ENCODE results near the gene REPIN1.
A peak's percentile ranks its signal among the peaks of the same experiment; 100 is the strongest.

The REPIN1 gene

DNA sequence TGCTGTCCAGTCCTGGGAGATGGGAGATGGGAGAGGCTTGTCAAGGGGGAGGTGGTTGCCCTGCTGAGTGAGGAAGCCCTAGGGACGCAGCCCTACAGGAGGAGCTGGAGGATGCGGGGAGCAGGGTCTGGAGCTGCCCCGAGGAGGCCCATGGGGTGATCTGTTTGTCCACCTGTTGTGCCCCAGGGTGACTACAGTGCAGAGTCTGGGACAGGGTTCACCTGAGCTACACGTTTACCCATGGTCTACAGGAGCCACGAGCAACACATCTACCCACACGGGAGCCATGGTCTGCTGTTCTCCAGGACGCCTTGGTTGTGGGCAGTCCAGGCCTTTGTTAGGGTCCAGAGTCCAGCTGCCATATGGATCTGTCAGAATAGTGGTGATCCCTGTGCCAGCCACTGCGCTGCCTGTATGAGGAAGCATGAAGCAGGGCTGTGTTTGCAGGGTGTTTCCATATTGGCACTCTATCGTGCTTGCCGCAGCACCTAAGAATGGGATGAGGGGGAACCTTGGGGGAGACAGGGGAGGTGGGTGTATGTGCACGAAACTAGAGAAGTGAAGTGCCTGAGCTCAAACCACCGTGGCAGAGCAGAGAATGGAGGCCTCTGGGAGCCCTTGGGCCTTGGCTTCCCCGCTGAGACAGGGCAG is 34.2 kb downstream of the REPIN1 start:
- Histone ChIP-seq H3K36me3 (replicated peaks) (no peaks in the 10 kb centered on the region), H3K9me3 (no peaks in the 10 kb centered on the region), H3K4me1 (peaks cover 11% of the 10 kb centered on the region), H3K4me3 (no peak overlapping the region), H3K27me3 (ENCODE audit: low read depth) (no peaks in the 10 kb centered on the region)
- DNase-seq (ENCODE audit: low spot score in 2 of 2): no peak
- in situ Hi-C loops (cut with MboI; ENCODE audit: low sequenced_read_pairs): loop anchor here (25.0 kb wide), 1 partner anchor 115 kb away; no protein-coding TSS in a partner anchor

DNA sequence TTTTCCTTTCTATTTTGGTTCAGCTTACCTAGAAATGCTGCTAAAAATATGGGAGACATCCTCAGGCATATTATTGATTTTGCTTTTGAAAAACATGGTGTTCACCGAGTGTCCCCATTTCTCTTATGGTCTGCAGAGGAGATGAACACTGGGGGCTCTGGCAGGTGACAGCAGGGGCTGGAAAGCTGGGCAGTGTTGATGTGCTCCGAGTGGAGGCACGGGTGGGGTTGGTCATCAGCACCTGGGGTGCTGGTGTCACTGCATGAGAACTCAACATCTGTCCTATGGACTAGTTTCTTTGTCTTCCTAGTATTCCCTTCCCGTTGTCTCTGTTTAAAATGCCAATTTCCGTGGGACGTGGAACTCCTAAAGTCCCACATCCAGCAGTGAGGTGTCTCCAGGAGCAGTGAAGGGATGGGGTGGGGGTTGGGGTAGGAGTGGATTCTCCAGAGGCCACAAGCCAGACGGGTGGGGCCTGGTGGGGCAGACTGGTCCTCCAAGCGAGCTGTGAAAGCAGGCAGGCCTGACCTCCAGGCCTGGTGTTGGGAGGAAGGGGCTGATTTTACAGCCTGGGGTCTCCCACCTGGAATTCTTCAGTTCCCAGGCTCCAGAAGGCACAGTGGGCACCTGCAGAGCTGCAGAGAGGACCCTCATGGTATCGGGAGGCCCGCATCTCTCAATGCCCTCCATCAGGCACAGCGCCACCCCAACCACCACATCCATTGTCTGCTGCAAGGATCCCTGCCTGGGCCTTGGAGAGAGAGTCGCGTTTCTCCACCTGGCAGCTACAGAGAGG is 35.0 kb downstream of the REPIN1 start:
- H3K4me3 ChIP-seq: no peak overlapping the region
- in situ Hi-C loops (cut with MboI; ENCODE audit: low sequenced_read_pairs): loop anchor here (25.0 kb wide), 1 partner anchor 116 kb away; no protein-coding TSS in a partner anchor
- peaks cover 11% of the 10 kb centered on the region for H3K4me1 ChIP-seq

DNA sequence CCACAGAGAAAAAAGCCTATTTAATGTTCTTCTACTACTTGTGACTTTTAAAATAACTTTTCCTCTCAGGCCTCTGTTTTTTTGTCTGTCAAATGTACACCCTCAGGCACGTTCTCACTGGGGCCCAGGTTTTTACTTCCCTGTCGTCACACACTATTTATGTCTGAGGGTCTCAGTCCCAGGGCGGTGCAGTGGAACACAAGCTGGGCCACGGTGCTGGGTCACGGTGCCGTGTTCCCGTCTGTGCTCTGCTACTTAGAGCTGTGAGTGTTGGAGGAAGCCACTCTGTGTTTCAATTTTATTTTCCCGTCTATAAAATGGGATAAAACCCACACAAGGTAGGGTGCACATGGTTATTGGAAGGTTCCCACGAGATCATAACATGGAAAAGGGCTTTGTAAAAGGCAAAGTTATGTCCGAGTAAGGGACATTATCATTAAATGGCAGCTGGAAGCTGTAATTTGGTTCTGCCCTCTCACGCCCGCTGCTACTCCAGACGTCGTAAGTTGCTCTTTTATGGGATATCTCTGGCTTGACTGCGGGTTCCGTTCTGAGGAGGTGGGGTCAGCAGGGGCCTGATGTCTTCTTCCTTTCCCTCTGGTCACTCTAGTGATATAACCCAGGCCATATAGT is 35.7 kb downstream of the REPIN1 start:
- H3K9me3 ChIP-seq: no peaks in the 10 kb centered on the region
- H3K36me3 ChIP-seq (replicated peaks): no peaks in the 10 kb centered on the region
- no peak for DNase-seq (ENCODE audit: low spot score in 2 of 2)
- H3K27me3 ChIP-seq (ENCODE audit: low read depth): no peaks in the 10 kb centered on the region
- peak overlapping the region; percentile 47 for H3K4me3 ChIP-seq
- in situ Hi-C loops (cut with MboI; ENCODE audit: low sequenced_read_pairs): loop anchor here (25.0 kb wide), 1 partner anchor 117 kb away; no protein-coding TSS in a partner anchor
- peaks cover 11% of the 10 kb centered on the region for H3K4me1 ChIP-seq

More for the DNA sequence above, 35.0 kb downstream of the REPIN1 start:
- DNase-seq (ENCODE audit: low spot score in 2 of 2): no peak
- H3K27me3 ChIP-seq (ENCODE audit: low read depth): no peaks in the 10 kb centered on the region
- no peaks in the 10 kb centered on the region for H3K36me3 ChIP-seq (replicated peaks)
- no peaks in the 10 kb centered on the region for H3K9me3 ChIP-seq

DNA sequence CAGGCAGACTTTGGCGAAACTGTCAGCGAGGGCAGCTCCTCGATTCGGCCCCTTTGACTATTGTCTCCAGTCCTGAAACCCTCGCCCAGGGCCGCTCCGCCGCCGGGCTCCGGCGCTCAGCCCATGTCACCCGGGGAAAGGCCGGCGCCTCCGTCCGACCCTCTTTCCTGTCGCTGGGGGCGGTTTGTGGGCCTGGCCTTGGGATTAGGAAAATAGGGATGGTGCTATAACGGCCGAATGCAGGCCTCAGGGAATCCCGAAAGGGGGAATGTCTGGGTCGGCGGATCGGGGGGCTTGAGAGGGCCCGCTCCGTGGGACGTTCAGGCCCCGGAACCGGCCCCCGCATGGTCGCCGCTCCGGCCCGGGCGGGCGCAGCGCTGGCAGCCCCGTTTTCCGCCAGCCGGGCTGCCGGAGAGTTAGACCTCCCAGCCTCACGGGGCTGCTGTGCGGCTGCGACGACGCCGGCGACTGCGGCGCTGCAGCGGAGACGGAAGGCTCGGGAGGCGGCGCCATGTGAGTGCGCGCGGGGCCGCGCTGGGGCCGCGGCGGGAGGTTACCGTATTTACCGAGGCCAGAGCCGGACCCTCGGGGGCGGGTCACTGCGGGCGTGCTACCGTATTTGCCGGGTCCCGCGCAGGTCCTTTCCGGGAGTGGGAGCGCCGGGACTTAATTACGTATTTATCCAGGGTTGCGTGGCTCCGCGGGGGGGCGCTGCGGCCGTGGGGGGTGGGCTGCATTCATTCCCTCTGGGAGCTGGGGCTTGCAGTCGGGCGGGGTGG is 36.4 kb downstream of the REPIN1 start:
- in situ Hi-C loops (cut with MboI; ENCODE audit: low sequenced_read_pairs): loop anchor here (25.0 kb wide), 1 partner anchor 118 kb away; no protein-coding TSS in a partner anchor
- no peaks in the 10 kb centered on the region for H3K9me3 ChIP-seq
- H3K4me3 ChIP-seq: peak overlapping the region; percentile 47
- peaks cover 11% of the 10 kb centered on the region for H3K4me1 ChIP-seq
- no peaks in the 10 kb centered on the region for H3K36me3 ChIP-seq (replicated peaks)
- H3K27me3 ChIP-seq (ENCODE audit: low read depth): no peaks in the 10 kb centered on the region
- DNase-seq (ENCODE audit: low spot score in 2 of 2): peak; percentile 72 to 91

DNA sequence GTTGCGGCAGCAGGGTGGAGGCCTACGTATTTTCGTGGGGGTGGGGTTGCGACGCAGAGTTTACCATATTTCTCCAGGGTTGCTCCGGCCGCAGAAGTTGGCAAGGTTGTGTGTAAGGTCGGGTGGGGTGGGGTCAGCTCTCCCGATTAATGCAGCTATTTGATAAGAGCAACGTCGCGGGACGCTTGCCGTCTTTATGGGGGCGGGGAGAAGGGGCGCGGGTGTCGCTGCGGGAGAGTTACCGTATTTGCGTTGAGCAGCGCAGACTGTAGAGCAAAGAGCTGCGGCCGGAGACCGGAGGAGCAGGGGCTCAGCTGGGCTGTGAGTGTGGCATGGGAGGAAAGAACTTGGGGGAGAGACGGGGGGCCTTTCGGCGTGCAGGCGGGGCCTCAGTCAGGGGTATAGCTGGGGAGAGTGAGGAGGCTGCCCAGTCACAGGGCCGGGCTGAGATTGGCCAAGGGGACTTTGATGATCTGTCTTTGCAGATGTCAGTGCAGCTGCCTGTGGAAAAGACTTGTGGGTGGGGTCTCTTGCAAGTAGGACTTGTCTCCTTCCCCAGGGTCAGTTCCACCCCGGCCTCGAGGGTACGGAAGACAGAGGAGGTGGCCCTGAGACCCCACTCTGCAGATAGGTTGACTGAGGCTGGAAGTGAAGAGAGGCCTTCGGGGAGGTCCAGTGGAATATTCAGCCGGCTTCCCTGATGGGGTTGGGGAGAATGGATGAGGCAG is 37.1 kb downstream of the REPIN1 start:
- DNase-seq (ENCODE audit: low spot score in 2 of 2): no peak
- Histone ChIP-seq H3K9me3 (no peaks in the 10 kb centered on the region), H3K4me3 (peak overlapping the region; percentile 47), H3K27me3 (ENCODE audit: low read depth) (no peaks in the 10 kb centered on the region), H3K4me1 (peaks cover 11% of the 10 kb centered on the region), H3K36me3 (replicated peaks) (no peaks in the 10 kb centered on the region)
- in situ Hi-C loops (cut with MboI; ENCODE audit: low sequenced_read_pairs): loop anchor here (25.0 kb wide), 1 partner anchor 118 kb away; no protein-coding TSS in a partner anchor

DNA sequence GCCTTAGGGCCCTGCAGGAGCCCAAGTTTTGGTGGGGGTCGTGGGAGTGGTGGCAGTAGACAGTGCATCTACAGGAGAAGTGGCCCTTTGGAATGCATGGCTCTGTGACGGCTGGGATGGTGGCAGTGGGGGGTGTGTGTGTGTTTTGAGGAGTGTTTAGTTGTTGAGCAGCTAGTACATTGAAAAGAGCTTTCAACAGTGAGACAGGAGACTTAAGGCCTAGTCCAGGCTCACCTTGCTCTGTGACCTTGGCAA is 37.6 kb downstream of the REPIN1 start:
- DNase-seq (ENCODE audit: low spot score in 2 of 2): no peak
- in situ Hi-C loops (cut with MboI; ENCODE audit: low sequenced_read_pairs): loop anchor here (25.0 kb wide), 1 partner anchor 119 kb away; no protein-coding TSS in a partner anchor
- Histone ChIP-seq H3K4me1 (peaks cover 11% of the 10 kb centered on the region), H3K4me3 (peak overlapping the region; percentile 47), H3K27me3 (ENCODE audit: low read depth) (no peaks in the 10 kb centered on the region), H3K36me3 (replicated peaks) (no peaks in the 10 kb centered on the region), H3K9me3 (no peaks in the 10 kb centered on the region)

DNA sequence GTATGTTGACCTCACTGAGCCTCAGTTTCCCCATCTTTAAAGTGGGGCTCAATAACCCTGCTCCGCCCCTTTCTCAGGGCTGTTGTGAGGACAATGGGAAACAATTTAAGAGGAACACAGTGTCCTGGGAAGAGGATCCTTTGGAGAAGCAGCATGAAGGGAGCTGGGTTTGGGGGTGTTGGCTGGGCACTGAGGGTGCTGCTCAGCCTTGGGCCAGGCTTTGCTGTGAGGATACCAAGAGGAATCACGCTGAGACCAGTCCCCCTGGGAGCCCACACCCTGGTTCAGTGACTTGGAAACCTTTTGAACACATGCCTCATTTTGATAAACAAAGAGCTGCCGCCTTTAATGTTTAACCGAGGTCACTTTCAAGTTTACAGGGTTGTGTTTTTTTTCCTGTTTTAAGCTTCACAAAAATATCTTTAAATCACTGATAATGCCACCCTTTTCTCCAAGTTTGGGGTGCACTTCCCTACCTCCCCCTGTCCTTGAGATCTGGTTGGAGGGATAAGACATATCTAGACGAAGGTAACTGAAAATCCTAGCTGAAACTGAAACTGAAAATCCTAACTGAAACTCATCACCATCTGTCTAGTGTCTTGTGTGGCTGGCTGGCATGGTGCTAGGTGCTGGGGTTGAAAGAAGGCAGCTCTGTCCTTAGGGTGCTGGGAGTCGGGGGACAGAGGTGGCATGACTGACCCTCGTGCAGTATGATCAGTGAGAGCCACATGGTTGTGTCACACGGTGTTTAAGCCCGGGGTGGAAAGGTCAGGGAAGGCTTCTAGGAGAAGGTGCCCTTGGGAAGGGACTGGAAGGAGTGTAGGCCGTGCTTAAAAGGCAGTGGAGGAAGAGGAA is 38.2 kb downstream of the REPIN1 start:
- H3K36me3 ChIP-seq (replicated peaks): no peaks in the 10 kb centered on the region
- in situ Hi-C loops (cut with MboI; ENCODE audit: low sequenced_read_pairs): loop anchor here (25.0 kb wide), 1 partner anchor 119 kb away; no protein-coding TSS in a partner anchor
- no peaks in the 10 kb centered on the region for H3K27me3 ChIP-seq (ENCODE audit: low read depth)
- no peak for DNase-seq (ENCODE audit: low spot score in 2 of 2)
- H3K4me3 ChIP-seq: no peak overlapping the region
- no peaks in the 10 kb centered on the region for H3K9me3 ChIP-seq
- peaks cover 11% of the 10 kb centered on the region for H3K4me1 ChIP-seq

DNA sequence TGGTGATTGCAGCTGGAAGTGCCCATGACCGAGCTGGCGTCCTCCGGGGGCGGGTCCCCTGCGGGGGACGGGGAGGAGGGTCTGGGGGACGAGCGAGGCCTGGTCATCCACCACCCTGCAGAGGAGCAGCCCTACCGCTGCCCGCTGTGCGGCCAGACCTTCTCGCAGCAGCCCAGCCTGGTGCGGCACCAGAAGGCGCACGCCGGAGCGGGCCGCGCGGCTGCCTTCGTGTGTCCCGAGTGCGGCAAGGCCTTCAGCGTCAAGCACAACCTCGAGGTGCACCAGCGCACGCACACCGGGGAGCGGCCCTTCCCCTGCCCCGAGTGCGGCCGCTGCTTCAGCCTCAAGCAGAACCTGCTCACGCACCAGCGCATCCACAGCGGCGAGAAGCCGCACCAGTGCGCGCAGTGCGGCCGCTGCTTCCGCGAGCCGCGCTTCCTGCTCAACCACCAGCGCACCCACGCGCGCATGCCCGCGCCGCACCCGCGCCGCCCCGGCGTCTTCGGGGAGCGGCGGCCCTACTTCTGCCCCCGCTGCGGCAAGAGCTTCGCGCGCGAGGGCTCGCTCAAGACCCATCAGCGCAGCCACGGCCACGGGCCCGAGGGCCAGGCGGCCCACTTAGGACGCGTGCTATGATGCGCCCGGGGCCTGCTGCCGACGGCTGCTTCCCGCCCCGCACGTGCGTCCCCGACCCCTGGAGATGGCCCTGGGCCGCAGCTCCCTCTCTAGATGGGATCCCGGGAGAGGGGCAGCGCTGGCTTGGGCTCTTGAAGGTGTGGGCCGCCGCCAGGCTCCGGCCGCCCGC is 39.2 kb downstream of the REPIN1 start:
- DNase-seq (ENCODE audit: low spot score in 2 of 2): no peak
- H3K4me3 ChIP-seq: no peak overlapping the region
- no peaks in the 10 kb centered on the region for H3K27me3 ChIP-seq (ENCODE audit: low read depth)
- in situ Hi-C loops (cut with MboI; ENCODE audit: low sequenced_read_pairs): loop anchor here (25.0 kb wide), 1 partner anchor 120 kb away; no protein-coding TSS in a partner anchor
- no peaks in the 10 kb centered on the region for H3K9me3 ChIP-seq
- H3K4me1 ChIP-seq: peaks cover 11% of the 10 kb centered on the region
- H3K36me3 ChIP-seq (replicated peaks): no peaks in the 10 kb centered on the region

DNA sequence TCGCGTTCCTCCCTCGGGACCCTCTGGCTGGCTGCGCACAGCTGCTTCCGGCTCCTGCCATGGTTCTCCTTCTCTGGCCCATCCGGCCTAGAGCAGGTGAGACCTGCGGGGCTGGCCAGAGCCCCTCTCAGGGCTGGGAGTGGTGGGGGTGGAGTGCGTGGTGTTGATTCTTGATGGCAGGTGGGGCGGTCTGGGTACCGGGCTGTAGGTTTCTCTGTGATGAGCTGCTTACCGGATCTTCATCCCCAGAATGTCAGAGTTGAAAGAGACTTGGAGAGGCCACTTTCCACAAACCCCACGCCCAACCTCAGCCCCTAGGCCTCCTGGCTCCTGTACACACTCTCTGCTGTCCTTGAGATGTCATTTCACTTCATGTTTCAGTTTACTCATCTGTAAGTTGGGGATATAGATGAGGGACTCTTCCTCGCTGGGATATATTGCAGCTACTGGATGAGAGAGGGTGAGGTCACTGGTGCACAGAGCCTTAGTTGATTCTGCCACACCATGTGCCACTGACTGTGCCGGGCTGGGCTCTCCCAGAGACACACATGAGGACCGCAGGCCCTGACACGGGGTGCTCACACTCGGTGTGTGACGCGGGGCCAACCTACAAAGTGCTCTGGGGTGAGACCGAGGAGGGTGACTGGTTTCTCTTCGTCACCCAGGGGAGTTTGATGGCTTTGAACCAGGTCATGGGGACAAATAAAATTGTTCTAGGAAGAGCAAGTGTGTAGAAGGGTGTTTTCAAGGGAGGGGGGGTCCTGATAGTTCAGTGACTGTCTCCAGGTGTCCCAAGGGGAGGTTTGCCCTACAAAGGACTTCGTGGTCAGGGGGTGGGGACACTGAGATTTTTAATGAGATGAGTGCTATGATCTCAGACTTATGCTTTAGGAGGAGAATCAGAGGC is 40.0 kb downstream of the REPIN1 start:
- Histone ChIP-seq H3K27me3 (ENCODE audit: low read depth) (no peaks in the 10 kb centered on the region), H3K36me3 (replicated peaks) (no peaks in the 10 kb centered on the region), H3K4me1 (peaks cover 11% of the 10 kb centered on the region)

DNA sequence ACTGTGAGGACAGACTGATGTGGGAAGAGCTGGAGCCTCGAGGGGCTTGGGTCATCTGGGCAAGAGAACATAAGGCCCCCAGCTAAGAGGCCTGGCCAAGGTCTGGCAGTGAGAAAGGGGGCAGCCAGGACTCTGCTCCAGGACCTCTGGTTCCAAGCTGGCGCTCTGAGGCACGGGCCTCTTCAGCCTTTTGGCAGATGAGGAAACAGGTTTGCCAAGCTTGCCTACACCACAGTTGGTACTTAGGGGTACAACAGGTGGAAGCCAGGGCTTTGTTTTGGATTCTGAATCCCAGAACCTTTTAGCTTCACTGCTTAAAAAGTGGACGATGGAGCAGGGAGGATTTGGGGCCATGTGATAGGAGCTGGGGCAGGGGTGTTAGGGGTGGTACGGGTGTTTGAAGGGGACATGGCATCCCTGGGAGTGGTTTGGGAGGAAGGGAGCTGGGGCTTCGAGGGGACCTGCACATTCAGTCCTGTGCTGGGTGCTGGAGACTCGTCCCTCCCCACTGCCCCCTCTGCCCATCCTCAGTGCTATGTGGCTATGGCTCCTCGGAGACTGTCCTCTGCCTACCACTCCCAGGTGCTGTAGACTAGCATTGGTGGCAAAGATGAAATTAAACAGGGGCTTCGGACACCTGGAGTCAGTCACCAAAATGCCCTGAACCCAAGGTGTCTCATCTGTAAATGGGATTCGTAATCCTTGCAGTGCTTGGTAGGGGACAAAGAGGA is 40.8 kb downstream of the REPIN1 start:
- Histone ChIP-seq H3K4me3 (no peak overlapping the region), H3K36me3 (replicated peaks) (no peaks in the 10 kb centered on the region), H3K4me1 (peaks cover 4% of the 10 kb centered on the region), H3K9me3 (no peaks in the 10 kb centered on the region), H3K27me3 (ENCODE audit: low read depth) (no peaks in the 10 kb centered on the region)
- in situ Hi-C loops (cut with MboI; ENCODE audit: low sequenced_read_pairs): loop anchor here (25.0 kb wide), 1 partner anchor 122 kb away; no protein-coding TSS in a partner anchor
- DNase-seq (ENCODE audit: low spot score in 2 of 2): no peak

More for the DNA sequence above, 40.0 kb downstream of the REPIN1 start:
- DNase-seq (ENCODE audit: low spot score in 2 of 2): no peak
- no peaks in the 10 kb centered on the region for H3K9me3 ChIP-seq
- in situ Hi-C loops (cut with MboI; ENCODE audit: low sequenced_read_pairs): loop anchor here (25.0 kb wide), 1 partner anchor 121 kb away; no protein-coding TSS in a partner anchor
- no peak overlapping the region for H3K4me3 ChIP-seq

All from HAP-1 (cell line).